Epithelial cell of proximal tubule (primary cell): ENCODE measurements around the gene PDE7B. TPM values are rescaled to one million over a fixed set of nuclear protein-coding genes. Genes with fewer than 3 reads are reported as not detected.

ENCODE experiments used
- DNase-seq: peaks from one replicate; pipeline ENCODE4 v3.0.0-alpha.2; 2011; ENCODE audit warnings: low read depth
- H3K4me3 ChIP-seq: 2 replicates; pipeline ENCODE4 v1.5.1; 2011; ENCODE audit warnings: low read depth, mild to moderate bottlenecking, low read length
- total RNA-seq: library from RNA; depleted of rRNA; stranded (reverse); fragments of >200 nt; gene quantifications from 2 replicates; pipeline ENCODE4 v1.2.3, GENCODE V29; 2015
- TF ChIP-seq, protein P1 (sequence below): conservative IDR thresholded peaks from 2 replicates; pipeline ENCODE4 v1.5.1; 2012; ENCODE audit warnings: low read depth, mild to moderate bottlenecking, low read length

PDE7B gene
- total RNA-seq, 1 donor from 2014 or later, result 2.4 TPM

DNA sequence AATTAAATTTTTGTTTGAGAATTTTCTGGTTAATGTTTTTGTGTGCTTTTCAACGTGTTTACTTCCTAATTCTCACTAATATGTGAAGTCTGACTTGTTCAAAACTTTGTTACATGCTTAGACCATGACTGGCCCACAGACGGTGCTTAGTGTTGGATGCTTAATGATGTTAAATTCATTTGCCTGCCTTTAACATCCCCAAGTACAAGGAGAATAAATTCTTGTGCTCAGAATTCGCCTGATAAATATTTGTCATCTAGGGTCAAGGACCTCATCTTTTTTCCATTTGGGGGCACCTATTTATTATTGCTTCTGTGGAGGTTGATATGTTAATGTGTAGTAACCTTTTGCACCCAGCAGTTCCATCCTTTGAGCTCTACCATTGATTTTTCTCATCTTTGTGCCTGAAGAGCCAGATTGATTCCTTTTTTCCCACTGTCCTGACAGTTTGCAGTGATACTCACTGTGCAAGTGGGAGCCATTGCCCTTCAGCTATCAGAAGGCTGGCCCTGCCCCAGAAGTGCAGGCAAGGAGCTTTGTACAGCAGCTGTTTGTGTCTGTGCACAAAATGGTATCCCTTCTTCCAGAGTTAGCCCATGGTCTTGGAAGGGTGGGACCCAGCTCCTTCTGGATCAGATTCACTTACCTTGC lies 170.8 kb downstream of the PDE7B start:
- DNase-seq, result no peak
- TF ChIP-seq, protein P1, sequence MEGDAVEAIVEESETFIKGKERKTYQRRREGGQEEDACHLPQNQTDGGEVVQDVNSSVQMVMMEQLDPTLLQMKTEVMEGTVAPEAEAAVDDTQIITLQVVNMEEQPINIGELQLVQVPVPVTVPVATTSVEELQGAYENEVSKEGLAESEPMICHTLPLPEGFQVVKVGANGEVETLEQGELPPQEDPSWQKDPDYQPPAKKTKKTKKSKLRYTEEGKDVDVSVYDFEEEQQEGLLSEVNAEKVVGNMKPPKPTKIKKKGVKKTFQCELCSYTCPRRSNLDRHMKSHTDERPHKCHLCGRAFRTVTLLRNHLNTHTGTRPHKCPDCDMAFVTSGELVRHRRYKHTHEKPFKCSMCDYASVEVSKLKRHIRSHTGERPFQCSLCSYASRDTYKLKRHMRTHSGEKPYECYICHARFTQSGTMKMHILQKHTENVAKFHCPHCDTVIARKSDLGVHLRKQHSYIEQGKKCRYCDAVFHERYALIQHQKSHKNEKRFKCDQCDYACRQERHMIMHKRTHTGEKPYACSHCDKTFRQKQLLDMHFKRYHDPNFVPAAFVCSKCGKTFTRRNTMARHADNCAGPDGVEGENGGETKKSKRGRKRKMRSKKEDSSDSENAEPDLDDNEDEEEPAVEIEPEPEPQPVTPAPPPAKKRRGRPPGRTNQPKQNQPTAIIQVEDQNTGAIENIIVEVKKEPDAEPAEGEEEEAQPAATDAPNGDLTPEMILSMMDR, result no peak

DNA sequence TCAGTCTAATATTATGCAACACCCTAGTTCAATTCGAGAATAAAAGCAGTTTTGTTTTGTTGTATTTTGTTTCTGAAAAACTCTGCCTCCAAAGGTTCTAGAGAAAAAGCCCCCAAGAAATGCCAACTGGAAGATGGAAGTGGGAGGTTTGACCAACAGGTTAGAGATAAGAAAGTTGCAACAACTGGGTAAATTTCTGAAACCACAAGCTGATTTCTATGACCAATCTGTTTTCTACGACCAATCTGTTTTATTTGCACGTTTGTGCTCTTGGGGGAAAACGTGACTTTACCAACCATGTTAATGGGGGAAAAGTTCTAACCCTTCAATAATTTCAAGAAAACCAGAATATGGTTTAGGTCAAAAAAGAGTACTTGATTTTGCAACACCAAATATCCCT lies 173.2 kb downstream of the PDE7B start:
- DNase-seq, result no peak
- TF ChIP-seq, protein P1, result no peak
- H3K4me3 ChIP-seq, result no peak overlapping the region

More for the DNA sequence above, 170.8 kb downstream of the PDE7B start:
- no peak overlapping the region for H3K4me3 ChIP-seq

DNA sequence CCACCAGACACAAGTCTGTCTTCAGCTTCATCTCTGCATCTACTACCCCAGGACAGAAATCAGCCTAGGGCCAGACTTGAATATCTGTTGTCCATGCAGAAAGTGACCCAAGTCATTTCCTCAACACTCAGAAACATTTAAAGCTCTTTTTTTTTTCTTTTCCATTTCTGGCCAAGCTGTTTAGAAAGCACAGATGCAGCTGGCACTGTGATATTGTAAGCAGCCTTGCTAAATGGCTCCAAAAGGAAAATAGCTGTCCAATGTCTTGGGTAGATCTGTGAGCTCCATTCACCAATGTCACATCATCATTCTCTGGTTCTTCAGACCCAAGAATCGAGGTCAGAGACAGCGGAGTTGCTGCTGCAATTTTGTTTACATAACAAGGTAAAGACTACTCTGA lies 174.2 kb downstream of the PDE7B start:
- H3K4me3 ChIP-seq, result no peak overlapping the region
- DNase-seq, result no peak
- TF ChIP-seq, protein P1, result no peak

GRCh38 chr6:136030131-136030530 lies 178.6 kb downstream of the PDE7B start:
- DNase-seq, result no peak
- TF ChIP-seq, protein P1, result no peak
- no peak overlapping the region for H3K4me3 ChIP-seq

DNA sequence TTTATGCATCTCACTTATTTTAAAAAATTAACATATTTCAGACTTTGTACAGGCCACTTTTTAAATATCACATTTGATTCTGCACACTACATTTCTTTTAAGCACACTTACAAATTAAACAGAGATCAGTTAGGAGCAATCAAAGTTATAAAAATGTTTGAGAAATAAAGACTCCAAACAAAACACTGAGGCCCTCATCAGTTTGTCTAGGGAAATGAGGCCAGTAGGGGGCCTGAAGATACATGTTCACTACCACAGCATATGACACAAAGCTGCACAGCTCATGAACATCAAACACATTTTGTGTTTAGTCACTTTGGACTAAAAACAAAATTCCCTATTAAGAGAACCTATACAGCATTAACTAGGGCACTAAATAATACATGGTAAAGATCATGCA lies 180.5 kb downstream of the PDE7B start:
- H3K4me3 ChIP-seq, result no peak overlapping the region
- DNase-seq, result peak; percentile 13
- TF ChIP-seq, protein P1, result peak; percentile 73

- TF ChIP-seq, protein P1, result no peak
- no peak overlapping the region for H3K4me3 ChIP-seq
Observed at GRCh38 chr6:136033416-136033815, 181.9 kb downstream of the PDE7B start.

DNA sequence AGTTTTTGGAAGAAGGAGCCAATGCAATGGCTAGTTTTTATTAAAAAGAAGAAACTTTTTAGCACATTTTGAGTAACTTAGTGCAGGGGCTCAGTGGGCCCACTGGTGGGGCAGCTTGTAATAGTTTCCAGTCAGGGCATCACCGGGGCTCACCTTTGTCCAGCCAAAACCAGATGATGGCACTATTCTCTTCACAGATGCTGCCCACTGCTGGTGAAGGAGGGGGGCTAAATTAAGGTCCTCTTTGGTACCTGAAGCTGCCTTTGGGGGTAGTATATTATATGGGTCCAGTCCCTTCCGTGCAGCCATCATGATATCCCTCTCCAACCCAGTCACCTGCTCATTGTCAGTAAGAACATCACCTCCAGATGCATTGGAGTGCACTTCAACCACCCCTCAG lies 182.9 kb downstream of the PDE7B start:
- no peak for DNase-seq
- TF ChIP-seq, protein P1, result peak; percentile 10
- no peak overlapping the region for H3K4me3 ChIP-seq

More at GRCh38 chr6:136033416-136033815, 181.9 kb downstream of the PDE7B start:
- no peak for DNase-seq
